Stimulated activated CD4-positive, alpha-beta T cell treated with anti-CD3 and anti-CD28 coated beads, Interleukin-12 subunit alpha, Interleukin-12 subunit beta, amount 100 ng/mL, for 48 hours (primary cell): Measurements from ENCODE around the gene ABCG1.

ENCODE experiments used
- DNase-seq, 3 donors: peaks; one replicate each; pipeline ENCODE4 v3.0.0-alpha.2; 2020; ENCODE audit warnings: low read depth in 2 of 3, low spot score in 1 of 3

Gene ABCG1

GRCh38 chr21:42214081-42214750 is 4.7 kb upstream of the ABCG1 start:
- DNase-seq: no peak

- DNase-seq: no peak
Measured at GRCh38 chr21:42214921-42215320, 4.0 kb upstream of the ABCG1 start.

- no peak for DNase-seq
Measured at GRCh38 chr21:42215942-42216725, 2.8 kb upstream of the ABCG1 start.

- DNase-seq: no peak
Measured at GRCh38 chr21:42216726-42217572, 2.0 kb upstream of the ABCG1 start.

- no peak for DNase-seq
Measured at GRCh38 chr21:42219606-42220137, 732 bp downstream of the ABCG1 start.

GRCh38 chr21:42220138-42220701 is 1.3 kb downstream of the ABCG1 start:
- peak in 1 of 3 donors; percentile 40 for DNase-seq

- no peak for DNase-seq
Measured at GRCh38 chr21:42221581-42222345, 2.8 kb downstream of the ABCG1 start.

- DNase-seq: no peak
Measured at GRCh38 chr21:42222386-42222785, 3.4 kb downstream of the ABCG1 start.

GRCh38 chr21:42222821-42223390 is 4.0 kb downstream of the ABCG1 start:
- no peak for DNase-seq

GRCh38 chr21:42223826-42224575 is 5.1 kb downstream of the ABCG1 start:
- no peak for DNase-seq

GRCh38 chr21:42225042-42225441 is 6.1 kb downstream of the ABCG1 start:
- DNase-seq: no peak

GRCh38 chr21:42225571-42226155 is 6.7 kb downstream of the ABCG1 start:
- DNase-seq: no peak

- DNase-seq: no peak
Measured at GRCh38 chr21:42226626-42227025, 7.7 kb downstream of the ABCG1 start.

- peak; percentile 81 to 87 (median 83) for DNase-seq
Measured at GRCh38 chr21:42227909-42228708, 9.2 kb downstream of the ABCG1 start.

GRCh38 chr21:42228709-42229220 is 9.8 kb downstream of the ABCG1 start:
- no peak for DNase-seq

GRCh38 chr21:42229676-42230075 is 10.7 kb downstream of the ABCG1 start:
- no peak for DNase-seq

GRCh38 chr21:42230178-42230577 is 11.2 kb downstream of the ABCG1 start:
- no peak for DNase-seq

GRCh38 chr21:42230636-42231035 is 11.7 kb downstream of the ABCG1 start:
- no peak for DNase-seq
